Measurements from ENCODE around the gene IQCE.

- TF ChIP-seq POLR2AphosphoS5 (IDR thresholded peaks at IDR 0.05; ENCODE audit: low read depth, low read length) (no peak), SIN3A (IDR thresholded peaks at IDR 0.05; ENCODE audit: borderline replicate concordance, insufficient read depth, low read depth, low read length) (no peak), CTCF (IDR thresholded peaks at IDR 0.05) (no peak), TCF7L2 (IDR thresholded peaks at IDR 0.05; ENCODE audit: low read depth, low read length) (no peak)
- TF ChIP-seq, protein P1, sequence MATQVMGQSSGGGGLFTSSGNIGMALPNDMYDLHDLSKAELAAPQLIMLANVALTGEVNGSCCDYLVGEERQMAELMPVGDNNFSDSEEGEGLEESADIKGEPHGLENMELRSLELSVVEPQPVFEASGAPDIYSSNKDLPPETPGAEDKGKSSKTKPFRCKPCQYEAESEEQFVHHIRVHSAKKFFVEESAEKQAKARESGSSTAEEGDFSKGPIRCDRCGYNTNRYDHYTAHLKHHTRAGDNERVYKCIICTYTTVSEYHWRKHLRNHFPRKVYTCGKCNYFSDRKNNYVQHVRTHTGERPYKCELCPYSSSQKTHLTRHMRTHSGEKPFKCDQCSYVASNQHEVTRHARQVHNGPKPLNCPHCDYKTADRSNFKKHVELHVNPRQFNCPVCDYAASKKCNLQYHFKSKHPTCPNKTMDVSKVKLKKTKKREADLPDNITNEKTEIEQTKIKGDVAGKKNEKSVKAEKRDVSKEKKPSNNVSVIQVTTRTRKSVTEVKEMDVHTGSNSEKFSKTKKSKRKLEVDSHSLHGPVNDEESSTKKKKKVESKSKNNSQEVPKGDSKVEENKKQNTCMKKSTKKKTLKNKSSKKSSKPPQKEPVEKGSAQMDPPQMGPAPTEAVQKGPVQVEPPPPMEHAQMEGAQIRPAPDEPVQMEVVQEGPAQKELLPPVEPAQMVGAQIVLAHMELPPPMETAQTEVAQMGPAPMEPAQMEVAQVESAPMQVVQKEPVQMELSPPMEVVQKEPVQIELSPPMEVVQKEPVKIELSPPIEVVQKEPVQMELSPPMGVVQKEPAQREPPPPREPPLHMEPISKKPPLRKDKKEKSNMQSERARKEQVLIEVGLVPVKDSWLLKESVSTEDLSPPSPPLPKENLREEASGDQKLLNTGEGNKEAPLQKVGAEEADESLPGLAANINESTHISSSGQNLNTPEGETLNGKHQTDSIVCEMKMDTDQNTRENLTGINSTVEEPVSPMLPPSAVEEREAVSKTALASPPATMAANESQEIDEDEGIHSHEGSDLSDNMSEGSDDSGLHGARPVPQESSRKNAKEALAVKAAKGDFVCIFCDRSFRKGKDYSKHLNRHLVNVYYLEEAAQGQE (IDR thresholded peaks at IDR 0.05; ENCODE audit: insufficient read depth in 1 of 2, low read depth in 2 of 2, low read length in 1 of 2) = no peak
Measured at GRCh38 chr7:2589341-2589740, 30.6 kb downstream of the IQCE start.
